ENCODE measurements around the gene LRCH4. TPM values are rescaled to one million over a fixed set of nuclear protein-coding genes. Genes with fewer than 3 reads are reported as not detected.

LRCH4 gene
- total RNA-seq, 1 donor from 2014 or later, result 64.5 TPM

- Mint-ChIP-seq H3K36me3 (no peaks in the 10 kb centered on the region), H3K27me3 (peaks cover 4% of the 10 kb centered on the region), H3K4me1 (ENCODE audit: unreplicated experiment) (peaks cover 21% of the 10 kb centered on the region), H3K9me3 (no peaks in the 10 kb centered on the region), H3K27ac (no peak overlapping the region), H3K4me3 (no peak overlapping the region)
- TF ChIP-seq CTCF (conservative IDR thresholded peaks at IDR 0.05), result no peak
- no peak for DNase-seq (ENCODE audit: extremely low spot score, unreplicated experiment)
Observed at GRCh38 chr7:100572949-100573675, 12.8 kb downstream of the LRCH4 start.

- H3K36me3 Mint-ChIP-seq, result no peaks in the 10 kb centered on the region
- no peak for TF ChIP-seq CTCF (conservative IDR thresholded peaks at IDR 0.05)
- peaks cover 21% of the 10 kb centered on the region for H3K4me1 Mint-ChIP-seq (ENCODE audit: unreplicated experiment)
- DNase-seq (ENCODE audit: extremely low spot score, unreplicated experiment), result peak; percentile 67
- peak overlapping the region; percentile 74 for H3K4me3 Mint-ChIP-seq
- peak overlapping the region; percentile 79 for H3K27ac Mint-ChIP-seq
- no peaks in the 10 kb centered on the region for H3K9me3 Mint-ChIP-seq
- peaks cover 4% of the 10 kb centered on the region for H3K27me3 Mint-ChIP-seq
Observed at GRCh38 chr7:100572281-100572948, 13.5 kb downstream of the LRCH4 start.

GRCh38 chr7:100571829-100572116 is 14.2 kb downstream of the LRCH4 start:
- Mint-ChIP-seq H3K27me3 (peaks cover 4% of the 10 kb centered on the region), H3K36me3 (no peaks in the 10 kb centered on the region), H3K9me3 (no peaks in the 10 kb centered on the region), H3K27ac (peak overlapping the region; percentile 79), H3K4me1 (ENCODE audit: unreplicated experiment) (peaks cover 22% of the 10 kb centered on the region), H3K4me3 (peak overlapping the region; percentile 74)
- TF ChIP-seq CTCF (conservative IDR thresholded peaks at IDR 0.05), result no peak
- no peak for DNase-seq (ENCODE audit: extremely low spot score, unreplicated experiment)

GRCh38 chr7:100570954-100571828 is 14.7 kb downstream of the LRCH4 start:
- Mint-ChIP-seq H3K27ac (peak overlapping the region; percentile 79), H3K4me3 (peak overlapping the region; percentile 74), H3K36me3 (no peaks in the 10 kb centered on the region), H3K9me3 (no peaks in the 10 kb centered on the region), H3K27me3 (peaks cover 4% of the 10 kb centered on the region), H3K4me1 (ENCODE audit: unreplicated experiment) (peaks cover 27% of the 10 kb centered on the region)
- no peak for DNase-seq (ENCODE audit: extremely low spot score, unreplicated experiment)
- no peak for TF ChIP-seq CTCF (conservative IDR thresholded peaks at IDR 0.05)

GRCh38 chr7:100568896-100569844 is 16.8 kb downstream of the LRCH4 start:
- Mint-ChIP-seq H3K9me3 (no peaks in the 10 kb centered on the region), H3K4me3 (peak overlapping the region; percentile 67), H3K27ac (peak overlapping the region; percentile 64), H3K27me3 (peaks cover 4% of the 10 kb centered on the region), H3K36me3 (no peaks in the 10 kb centered on the region), H3K4me1 (ENCODE audit: unreplicated experiment) (peaks cover 28% of the 10 kb centered on the region)
- peak; percentile 73 for DNase-seq (ENCODE audit: extremely low spot score, unreplicated experiment)
- TF ChIP-seq CTCF (conservative IDR thresholded peaks at IDR 0.05), result peak; percentile 67
